Panc1 (cell line): Measurements from ENCODE around the gene KRTAP4-12. TPM values are rescaled to one million over a fixed set of nuclear protein-coding genes. Genes with fewer than 3 reads are reported as not detected.
"Not testable (repeated sequence)": the region's sequence is repeated elsewhere in the genome, so short reads cannot be mapped to it uniquely, and the experiment has no call there.

ENCODE experiments used
- ATAC-seq: fragments of 200-7000 bp; cut with Tn5 transposase; 2 replicates; pipeline ENCODE4 v1.9.1; 2020; ENCODE audit warnings: mild to moderate bottlenecking, moderate library complexity
- BruUV-seq: library from RNA; stranded (reverse); fragments of 400-500 nt; replicated peaks from 2 replicates; lab custom pipeline; 2021; lab: Mats Ljungman, UMichigan
- CTCF ChIA-PET: fragments of 300-600 bp; sonication (Branson Sonifier 250); formaldehyde crosslinking; loops from one replicate; lab custom pipeline; 2022; ENCODE audit warnings: antibody characterized with exemption; lab: Charles Lee
- POLR2A ChIA-PET: fragments of 300-600 bp; sonication (Branson Sonifier 250); formaldehyde crosslinking; loops from one replicate; lab custom pipeline; 2022; ENCODE audit warnings: antibody characterized with exemption; lab: Charles Lee
- DNase-seq: peaks from one replicate; pipeline ENCODE4 v3.0.0-alpha.2; 2010; ENCODE audit warnings: low read depth, low spot score
- H3K27ac ChIP-seq: 2 replicates; pipeline ENCODE4 v1.5.1; 2011; ENCODE audit warnings: mild to moderate bottlenecking, low read length, inconsistent platforms
- H3K27me3 ChIP-seq: fragments of 200-500 bp; sonication (Bioruptor generic); 2 replicates; pipeline ENCODE4 v1.6.0; 2014; ENCODE audit warnings: low read length, inconsistent platforms; ENCODE audit not compliant: control insufficient read depth, insufficient read depth
- H3K36me3 ChIP-seq: fragments of 200-500 bp; sonication (Bioruptor generic); 2 replicates; pipeline ENCODE4 v1.5.1; 2014; ENCODE audit warnings: inconsistent platforms, mild to moderate bottlenecking, low read length, moderate library complexity; ENCODE audit not compliant: control insufficient read depth, insufficient read depth
- H3K4me1 ChIP-seq: 2 replicates; pipeline ENCODE4 v1.5.1; 2011; ENCODE audit warnings: inconsistent platforms, mild to moderate bottlenecking, low read length, moderate library complexity; ENCODE audit not compliant: control insufficient read depth, insufficient read depth
- H3K4me3 ChIP-seq, 2 experiments: 2 replicates each; pipeline ENCODE4 v1.5.1; 2011 to 2012; ENCODE audit warnings: low read depth in 2 of 2, low read length in 2 of 2, mild to moderate bottlenecking in 2 of 2, inconsistent platforms in 1 of 2, moderate library complexity in 1 of 2
- H3K9me3 ChIP-seq: fragments of 200-500 bp; sonication (Bioruptor generic); 2 replicates; pipeline ENCODE4 v1.5.1; 2014; ENCODE audit warnings: low read depth, mild to moderate bottlenecking, inconsistent platforms, low read length, moderate library complexity; ENCODE audit not compliant: control insufficient read depth, insufficient read depth
- CTCF ChIP-seq: fragments of 450-650 bp; IDR thresholded peaks from 2 replicates; pipeline ENCODE4 v1.5.1; 2017; ENCODE audit warnings: mild to moderate bottlenecking
- POLR2AphosphoS5 ChIP-seq: IDR thresholded peaks from 2 replicates; pipeline ENCODE4 v1.6.1; 2012; ENCODE audit warnings: mild to moderate bottlenecking, low read depth, low read length, moderate library complexity
- REST ChIP-seq, 2 experiments: IDR thresholded peaks; 2 replicates each; pipeline ENCODE4 v1.6.1; 2011 to 2012; ENCODE audit warnings: low read depth in 2 of 2, control low read depth in 1 of 2, low read length in 1 of 2, mild to moderate bottlenecking in 1 of 2, moderate library complexity in 1 of 2; ENCODE audit not compliant: insufficient read depth in 1 of 2
- SIN3A ChIP-seq: IDR thresholded peaks from 2 replicates; pipeline ENCODE4 v1.6.1; 2012; ENCODE audit warnings: low read depth, mild to moderate bottlenecking, low read length, moderate library complexity, borderline replicate concordance; ENCODE audit not compliant: insufficient read depth
- TCF7L2 ChIP-seq: IDR thresholded peaks from 2 replicates; pipeline ENCODE4 v1.6.1; 2011; ENCODE audit warnings: mild to moderate bottlenecking, low read depth, low read length, inconsistent platforms
- in situ Hi-C: cut with HindIII; loops from 2 replicates; pipeline ENCODE4 v1.10.0; 2016; ENCODE audit warnings: low sequenced_read_pairs, low pct_unique_long_range_greater_than_20kb
- intact Hi-C: fragments of 100-400 bp; cut with micrococcal nuclease; formaldehyde crosslinking; loops from one replicate; pipeline ENCODE4 v1.10.0; 2022; ENCODE audit not compliant: unreplicated experiment
- total RNA-seq: library from RNA; stranded (reverse); gene quantifications from one replicate; pipeline ENCODE4 v1.2.1, GENCODE V29; 2021; ENCODE audit not compliant: unreplicated experiment

The KRTAP4-12 gene
- total RNA-seq, 1 experiment from 2014 or later = not detected

- DNase-seq (no peak), ATAC-seq (no peak)
- Histone ChIP-seq H3K9me3 (no peaks in the 10 kb centered on the region), H3K36me3 (no peaks in the 10 kb centered on the region), H3K27ac (no peak overlapping the region), H3K4me3 (no peak overlapping the region), H3K4me1 (no peaks in the 10 kb centered on the region), H3K27me3 (no peaks in the 10 kb centered on the region)
- intact Hi-C loops = no loop called here
- in situ Hi-C loops = no loop called here
- ChIA-PET CTCF (no interaction called here), POLR2A (no interaction called here)
- BruUV-seq = no TSS peak
- TF ChIP-seq REST (IDR thresholded peaks at IDR 0.05; ENCODE audit: insufficient read depth in 1 of 2, low read depth in 2 of 2, low read length in 1 of 2) (no peak), CTCF (no peak), POLR2AphosphoS5 (no peak), TCF7L2 (no peak), SIN3A (no peak)
These were observed 1.1 kb upstream of the KRTAP4-12 start for GRCh38 chr17:41125064-41125463.

- intact Hi-C loops, BruUV-seq, H3K36me3 ChIP-seq, H3K4me3 ChIP-seq, H3K27ac ChIP-seq, ATAC-seq, H3K27me3 ChIP-seq, CTCF ChIA-PET, POLR2A ChIA-PET, H3K4me1 ChIP-seq, in situ Hi-C loops, DNase-seq, H3K9me3 ChIP-seq: not testable (repeated sequence)
These were observed 541 bp downstream of the KRTAP4-12 start for GRCh38 chr17:41123292-41123990.

- ATAC-seq (no peak), DNase-seq (no peak)
- in situ Hi-C loops (no loop called here), intact Hi-C loops (no loop called here)
- Histone ChIP-seq H3K4me3 (no peak overlapping the region), H3K4me1 (no peaks in the 10 kb centered on the region), H3K36me3 (no peaks in the 10 kb centered on the region), H3K27me3 (no peaks in the 10 kb centered on the region), H3K9me3 (no peaks in the 10 kb centered on the region), H3K27ac (no peak overlapping the region)
- BruUV-seq = no TSS peak
- ChIA-PET CTCF (no interaction called here), POLR2A (no interaction called here)
- TF ChIP-seq SIN3A (no peak), POLR2AphosphoS5 (no peak), REST (IDR thresholded peaks at IDR 0.05; ENCODE audit: insufficient read depth in 1 of 2, low read depth in 2 of 2, low read length in 1 of 2) (no peak), CTCF (no peak), TCF7L2 (no peak)
These were observed 2.2 kb downstream of the KRTAP4-12 start for GRCh38 chr17:41121742-41122141.
